Measurements from ENCODE around the gene MIPEP.

MIPEP gene

DNA sequence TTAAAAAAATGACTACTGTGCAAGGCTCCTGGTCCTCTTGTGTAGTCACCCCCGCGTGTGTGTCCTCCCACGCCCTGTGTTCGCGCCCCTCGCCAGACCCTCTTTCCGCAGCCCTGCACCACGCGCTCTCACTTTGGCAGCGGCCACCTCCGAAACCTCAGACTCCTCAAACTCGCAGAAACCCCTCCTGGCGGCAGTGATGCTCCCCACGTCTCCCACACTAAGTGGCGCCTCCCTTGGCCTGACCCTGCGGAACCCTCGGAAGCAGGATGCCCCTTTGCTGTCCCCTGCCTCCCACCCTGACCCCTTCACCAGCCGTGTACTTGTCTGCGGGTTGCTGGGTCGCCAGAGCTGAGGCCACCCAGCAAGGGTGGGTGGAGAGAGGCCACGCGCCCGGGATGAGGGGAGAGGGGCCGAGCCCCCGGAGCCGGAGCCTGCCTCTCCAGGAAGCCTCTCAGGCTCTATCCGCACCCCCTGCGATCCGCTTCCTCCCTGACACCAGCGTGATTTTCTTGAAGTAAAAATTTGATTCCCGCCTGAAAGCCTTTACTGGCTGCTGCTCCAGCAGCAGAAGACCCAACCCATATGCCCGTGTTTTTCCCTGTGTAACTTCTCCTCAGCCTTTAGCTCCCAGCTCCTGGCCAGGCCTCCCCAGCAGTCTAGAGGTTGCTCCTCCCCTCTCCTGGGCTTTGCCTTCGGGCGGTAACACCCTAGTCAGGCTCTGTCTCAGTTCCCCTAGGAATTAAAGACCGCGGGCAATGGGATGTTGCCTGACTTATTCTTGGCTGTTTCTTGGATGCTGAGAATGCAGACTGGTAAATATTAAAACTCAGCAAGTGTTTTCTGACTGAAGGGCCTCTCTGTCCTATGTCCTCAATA is 55.2 kb downstream of the MIPEP start:
- H3K4me3 ChIP-seq (ENCODE audit: low read depth, low read length), result no peak overlapping the region
- no peaks in the 10 kb centered on the region for H3K4me1 ChIP-seq (ENCODE audit: control insufficient read depth, insufficient read depth, low read length, unreplicated experiment)
- no peaks in the 10 kb centered on the region for H3K36me3 ChIP-seq (ENCODE audit: insufficient read depth, low read length)
- H2AFZ ChIP-seq (ENCODE audit: low read length, unreplicated experiment), result no peak overlapping the region
- no peak overlapping the region for H3K27ac ChIP-seq (ENCODE audit: low read depth, low read length)
- no peaks in the 10 kb centered on the region for H3K27me3 ChIP-seq (ENCODE audit: insufficient read depth, low read length)
- H3K79me2 ChIP-seq (ENCODE audit: control insufficient read depth, insufficient read depth, low read length, unreplicated experiment), result no peaks in the 10 kb centered on the region

GRCh38 chr13:23828866-23829265 is 60.3 kb downstream of the MIPEP start:
- Histone ChIP-seq H3K4me1 (ENCODE audit: control insufficient read depth, insufficient read depth, low read length, unreplicated experiment) (no peaks in the 10 kb centered on the region), H2AFZ (ENCODE audit: low read length, unreplicated experiment) (no peak overlapping the region), H3K27me3 (ENCODE audit: insufficient read depth, low read length) (no peaks in the 10 kb centered on the region), H3K4me3 (ENCODE audit: low read depth, low read length) (no peak overlapping the region), H3K79me2 (ENCODE audit: control insufficient read depth, insufficient read depth, low read length, unreplicated experiment) (no peaks in the 10 kb centered on the region), H3K36me3 (ENCODE audit: insufficient read depth, low read length) (peaks cover 21% of the 10 kb centered on the region), H3K27ac (ENCODE audit: low read depth, low read length) (0 out of 2 replicates have a peak overlapping the region, but pooled peaks have one; percentile 19)

DNA sequence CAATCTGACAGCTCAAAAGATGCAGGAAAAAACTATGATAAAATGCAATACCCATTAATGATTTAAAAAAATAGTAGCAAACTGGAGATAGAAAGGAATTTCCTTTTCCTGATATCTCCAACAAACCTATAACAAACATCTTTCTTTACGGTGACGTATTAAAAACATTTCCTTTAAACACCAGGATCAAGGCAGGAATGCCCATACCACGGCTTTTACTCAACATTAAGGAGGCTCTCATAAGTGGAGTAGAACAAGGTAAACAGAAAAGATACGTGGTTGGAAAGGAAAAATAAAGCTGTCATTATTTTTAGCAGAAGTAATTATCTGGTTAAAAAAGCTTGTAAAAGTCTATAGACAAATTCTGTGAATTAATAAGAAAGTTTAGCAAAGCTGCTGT is 61.1 kb downstream of the MIPEP start:
- Histone ChIP-seq H3K4me3 (ENCODE audit: low read depth, low read length) (no peak overlapping the region), H3K36me3 (ENCODE audit: insufficient read depth, low read length) (peaks cover 23% of the 10 kb centered on the region), H3K27me3 (ENCODE audit: insufficient read depth, low read length) (no peaks in the 10 kb centered on the region)

DNA sequence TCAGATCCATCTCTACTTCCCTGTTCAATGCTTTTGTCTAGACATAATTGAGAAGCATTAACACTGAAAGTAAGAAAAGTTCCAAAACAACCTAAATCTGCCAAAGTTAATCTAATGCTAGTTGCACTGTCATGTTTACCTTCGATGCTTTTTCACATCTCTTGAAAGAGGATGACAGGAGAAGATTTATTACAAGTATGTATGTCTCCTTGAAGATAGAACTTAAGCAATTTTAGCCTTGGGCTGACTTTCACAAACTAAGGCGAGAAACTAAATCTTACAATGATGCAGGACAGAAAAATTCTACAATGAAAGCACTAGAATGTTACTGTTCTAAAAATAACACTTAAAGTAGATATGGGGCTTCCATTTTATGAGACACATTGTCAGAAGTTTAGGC is 64.0 kb downstream of the MIPEP start:
- H3K27ac ChIP-seq (ENCODE audit: low read depth, low read length), result no peak overlapping the region
- no peaks in the 10 kb centered on the region for H3K27me3 ChIP-seq (ENCODE audit: insufficient read depth, low read length)
- H3K4me1 ChIP-seq (ENCODE audit: control insufficient read depth, insufficient read depth, low read length, unreplicated experiment), result no peaks in the 10 kb centered on the region
- peaks cover 23% of the 10 kb centered on the region for H3K36me3 ChIP-seq (ENCODE audit: insufficient read depth, low read length)
- no peak overlapping the region for H2AFZ ChIP-seq (ENCODE audit: low read length, unreplicated experiment)
- no peaks in the 10 kb centered on the region for H3K79me2 ChIP-seq (ENCODE audit: control insufficient read depth, insufficient read depth, low read length, unreplicated experiment)
- no peak overlapping the region for H3K4me3 ChIP-seq (ENCODE audit: low read depth, low read length)

More for the DNA sequence above, 61.1 kb downstream of the MIPEP start:
- Histone ChIP-seq H3K4me1 (ENCODE audit: control insufficient read depth, insufficient read depth, low read length, unreplicated experiment) (no peaks in the 10 kb centered on the region), H3K27ac (ENCODE audit: low read depth, low read length) (no peak overlapping the region), H3K79me2 (ENCODE audit: control insufficient read depth, insufficient read depth, low read length, unreplicated experiment) (no peaks in the 10 kb centered on the region), H2AFZ (ENCODE audit: low read length, unreplicated experiment) (no peak overlapping the region)

- Histone ChIP-seq H3K4me3 (ENCODE audit: low read depth, low read length) (no peak overlapping the region), H2AFZ (ENCODE audit: low read length, unreplicated experiment) (no peak overlapping the region), H3K27ac (ENCODE audit: low read depth, low read length) (no peak overlapping the region), H3K36me3 (ENCODE audit: insufficient read depth, low read length) (peaks cover 23% of the 10 kb centered on the region), H3K4me1 (ENCODE audit: control insufficient read depth, insufficient read depth, low read length, unreplicated experiment) (no peaks in the 10 kb centered on the region), H3K79me2 (ENCODE audit: control insufficient read depth, insufficient read depth, low read length, unreplicated experiment) (no peaks in the 10 kb centered on the region), H3K27me3 (ENCODE audit: insufficient read depth, low read length) (no peaks in the 10 kb centered on the region)
These were observed 64.8 kb downstream of the MIPEP start for GRCh38 chr13:23824371-23824770.

DNA sequence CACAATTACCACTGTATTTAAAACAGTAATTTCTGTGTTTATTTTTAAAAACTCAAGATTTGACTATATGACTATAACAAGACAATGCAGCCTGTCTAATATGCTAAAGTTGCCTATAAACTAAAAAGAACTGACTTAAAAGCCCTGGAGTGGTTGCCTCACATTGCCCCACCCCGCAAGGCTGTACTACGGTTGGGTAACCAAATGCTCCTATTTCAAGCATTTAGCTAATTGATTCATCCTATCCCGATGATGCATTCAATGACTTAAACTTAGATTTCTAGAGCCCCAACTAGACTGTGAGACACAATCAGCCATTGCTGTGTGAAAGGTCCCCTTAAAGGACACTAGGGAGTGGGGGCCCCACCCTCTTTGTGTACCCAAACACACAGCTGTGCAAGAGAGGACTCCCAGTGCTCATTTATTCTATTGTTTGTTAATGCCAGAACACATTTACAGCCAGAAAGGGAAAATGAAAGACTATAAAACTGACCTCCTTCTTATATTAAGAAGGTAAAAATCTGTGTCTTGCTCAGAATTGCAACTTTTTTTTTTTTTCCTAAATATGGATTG is 66.9 kb downstream of the MIPEP start:
- Histone ChIP-seq H2AFZ (ENCODE audit: low read length, unreplicated experiment) (no peak overlapping the region), H3K4me1 (ENCODE audit: control insufficient read depth, insufficient read depth, low read length, unreplicated experiment) (no peaks in the 10 kb centered on the region), H3K27ac (ENCODE audit: low read depth, low read length) (no peak overlapping the region), H3K36me3 (ENCODE audit: insufficient read depth, low read length) (peaks cover 23% of the 10 kb centered on the region), H3K4me3 (ENCODE audit: low read depth, low read length) (no peak overlapping the region), H3K79me2 (ENCODE audit: control insufficient read depth, insufficient read depth, low read length, unreplicated experiment) (no peaks in the 10 kb centered on the region), H3K27me3 (ENCODE audit: insufficient read depth, low read length) (no peaks in the 10 kb centered on the region)

DNA sequence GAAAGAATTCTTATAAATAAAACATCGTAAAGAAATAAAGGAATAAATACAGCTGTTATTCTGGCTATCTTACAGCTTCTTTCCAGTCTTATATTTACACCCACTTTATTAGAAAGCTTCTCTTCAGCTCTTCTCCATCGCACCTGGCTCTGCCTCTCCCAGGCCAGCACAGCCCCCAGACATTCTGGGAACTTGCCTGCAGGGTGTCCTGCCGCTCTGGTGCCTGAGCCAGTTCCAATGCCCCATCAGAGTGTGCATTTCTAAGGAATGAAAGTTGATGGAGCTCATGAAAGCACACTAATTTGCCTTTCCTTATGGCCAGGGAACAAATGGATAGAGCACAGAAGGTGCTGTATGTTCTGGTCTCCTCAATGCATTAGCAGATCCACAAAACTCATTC is 68.7 kb downstream of the MIPEP start:
- Histone ChIP-seq H3K4me1 (ENCODE audit: control insufficient read depth, insufficient read depth, low read length, unreplicated experiment) (no peaks in the 10 kb centered on the region), H3K4me3 (ENCODE audit: low read depth, low read length) (no peak overlapping the region), H2AFZ (ENCODE audit: low read length, unreplicated experiment) (no peak overlapping the region), H3K27me3 (ENCODE audit: insufficient read depth, low read length) (no peaks in the 10 kb centered on the region), H3K79me2 (ENCODE audit: control insufficient read depth, insufficient read depth, low read length, unreplicated experiment) (no peaks in the 10 kb centered on the region), H3K27ac (ENCODE audit: low read depth, low read length) (no peak overlapping the region), H3K36me3 (ENCODE audit: insufficient read depth, low read length) (peaks cover 15% of the 10 kb centered on the region)

GRCh38 chr13:23817830-23818229 is 71.4 kb downstream of the MIPEP start:
- Histone ChIP-seq H3K27me3 (ENCODE audit: insufficient read depth, low read length) (no peaks in the 10 kb centered on the region), H3K79me2 (ENCODE audit: control insufficient read depth, insufficient read depth, low read length, unreplicated experiment) (no peaks in the 10 kb centered on the region), H3K36me3 (ENCODE audit: insufficient read depth, low read length) (no peaks in the 10 kb centered on the region), H2AFZ (ENCODE audit: low read length, unreplicated experiment) (no peak overlapping the region), H3K4me1 (ENCODE audit: control insufficient read depth, insufficient read depth, low read length, unreplicated experiment) (no peaks in the 10 kb centered on the region), H3K27ac (ENCODE audit: low read depth, low read length) (no peak overlapping the region), H3K4me3 (ENCODE audit: low read depth, low read length) (no peak overlapping the region)

- H3K27ac ChIP-seq (ENCODE audit: low read depth, low read length), result no peak overlapping the region
These were observed 72.1 kb downstream of the MIPEP start for GRCh38 chr13:23817136-23817535.

GRCh38 chr13:23813635-23814034 is 75.6 kb downstream of the MIPEP start:
- no peaks in the 10 kb centered on the region for H3K36me3 ChIP-seq (ENCODE audit: insufficient read depth, low read length)
- H3K4me3 ChIP-seq (ENCODE audit: low read depth, low read length), result no peak overlapping the region
- no peak overlapping the region for H2AFZ ChIP-seq (ENCODE audit: low read length, unreplicated experiment)
- no peaks in the 10 kb centered on the region for H3K4me1 ChIP-seq (ENCODE audit: control insufficient read depth, insufficient read depth, low read length, unreplicated experiment)
- no peaks in the 10 kb centered on the region for H3K27me3 ChIP-seq (ENCODE audit: insufficient read depth, low read length)
- no peak overlapping the region for H3K27ac ChIP-seq (ENCODE audit: low read depth, low read length)
- H3K79me2 ChIP-seq (ENCODE audit: control insufficient read depth, insufficient read depth, low read length, unreplicated experiment), result no peaks in the 10 kb centered on the region

More at GRCh38 chr13:23817136-23817535, 72.1 kb downstream of the MIPEP start:
- Histone ChIP-seq H3K4me1 (ENCODE audit: control insufficient read depth, insufficient read depth, low read length, unreplicated experiment) (no peaks in the 10 kb centered on the region), H3K27me3 (ENCODE audit: insufficient read depth, low read length) (no peaks in the 10 kb centered on the region), H2AFZ (ENCODE audit: low read length, unreplicated experiment) (no peak overlapping the region), H3K36me3 (ENCODE audit: insufficient read depth, low read length) (no peaks in the 10 kb centered on the region), H3K4me3 (ENCODE audit: low read depth, low read length) (no peak overlapping the region), H3K79me2 (ENCODE audit: control insufficient read depth, insufficient read depth, low read length, unreplicated experiment) (no peaks in the 10 kb centered on the region)
